ENCODE data around the gene HGD.

The HGD gene

DNA sequence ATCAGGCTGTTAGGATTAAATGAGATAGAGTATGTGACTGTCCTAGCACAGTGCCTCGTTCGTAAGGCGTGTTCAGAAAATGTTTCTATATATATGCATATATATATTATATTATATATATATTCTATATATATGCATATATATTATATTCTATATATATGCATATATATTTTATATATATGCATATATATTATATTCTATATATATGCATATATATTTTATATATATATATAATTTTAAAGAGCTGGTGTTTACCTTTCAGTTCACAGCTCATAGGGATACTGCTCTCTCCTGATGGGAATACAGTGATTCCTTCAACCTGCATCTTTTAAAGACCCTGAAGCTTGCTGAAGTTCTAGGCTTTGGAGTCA lies 85.2 kb downstream of the HGD start:
- DNase-seq (ENCODE audit: low read depth, low spot score): no peak
- H3K27ac ChIP-seq: peak overlapping the region; percentile 66

DNA sequence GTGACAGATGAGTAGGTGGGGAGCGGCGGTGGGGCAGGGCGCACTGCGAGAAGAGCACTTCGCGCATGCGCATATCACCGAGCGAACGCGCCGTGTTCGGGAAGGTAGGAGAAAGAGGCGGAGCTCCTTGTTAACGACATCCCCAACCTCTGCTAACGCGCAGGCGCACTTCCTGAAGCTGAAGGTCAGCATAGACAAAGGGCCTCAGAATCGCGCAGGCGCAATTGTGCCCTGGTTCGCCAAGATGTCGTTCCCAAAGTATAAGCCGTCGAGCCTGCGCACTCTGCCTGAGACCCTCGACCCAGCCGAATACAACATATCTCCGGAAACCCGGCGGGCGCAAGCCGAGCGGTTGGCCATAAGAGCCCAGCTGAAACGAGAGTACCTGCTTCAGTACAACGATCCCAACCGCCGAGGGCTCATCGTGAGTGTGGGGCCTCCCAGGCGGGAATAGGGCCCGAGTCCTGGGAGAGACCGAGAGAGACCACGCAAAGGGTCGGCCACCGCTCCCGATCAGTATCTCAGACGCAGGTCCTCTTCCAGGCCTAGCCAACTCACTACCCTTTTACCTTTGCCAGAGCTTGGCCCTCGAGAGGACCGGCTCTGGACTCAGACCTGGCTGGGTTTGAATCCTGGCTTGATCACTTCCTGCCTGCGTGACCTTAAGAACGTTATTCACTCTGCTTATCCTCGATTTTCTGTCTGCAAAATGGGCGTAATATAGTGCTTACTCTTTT lies 85.8 kb downstream of the HGD start, which contains the start of gene NDUFB4:
NDUFB4 (plus strand) TSS at position 221 of the 737 bp plus-strand sequence; CDS start at position 245, 24 bp downstream.
- H3K27ac ChIP-seq: peak within 1 kb of the TSS; percentile 66
- DNase-seq (ENCODE audit: low read depth, low spot score): peak; percentile 91

DNA sequence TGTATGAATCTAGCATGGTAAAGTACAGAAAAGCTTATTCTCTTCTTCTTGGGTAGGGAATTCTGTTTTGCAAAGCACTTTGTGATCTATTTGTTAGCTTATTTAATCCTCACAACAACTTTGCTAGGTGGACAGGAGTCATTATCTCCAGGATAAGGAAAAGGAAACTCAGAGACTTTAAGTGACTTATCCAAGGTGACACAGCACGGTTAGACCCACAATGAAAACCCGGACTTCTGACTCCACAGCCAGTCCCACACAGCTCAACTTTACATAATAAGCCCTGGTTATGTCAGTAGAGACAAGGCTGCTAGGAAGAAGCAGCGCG lies 86.3 kb downstream of the HGD start:
- H3K27ac ChIP-seq: peak overlapping the region; percentile 66
- no peak for DNase-seq (ENCODE audit: low read depth, low spot score)

DNA sequence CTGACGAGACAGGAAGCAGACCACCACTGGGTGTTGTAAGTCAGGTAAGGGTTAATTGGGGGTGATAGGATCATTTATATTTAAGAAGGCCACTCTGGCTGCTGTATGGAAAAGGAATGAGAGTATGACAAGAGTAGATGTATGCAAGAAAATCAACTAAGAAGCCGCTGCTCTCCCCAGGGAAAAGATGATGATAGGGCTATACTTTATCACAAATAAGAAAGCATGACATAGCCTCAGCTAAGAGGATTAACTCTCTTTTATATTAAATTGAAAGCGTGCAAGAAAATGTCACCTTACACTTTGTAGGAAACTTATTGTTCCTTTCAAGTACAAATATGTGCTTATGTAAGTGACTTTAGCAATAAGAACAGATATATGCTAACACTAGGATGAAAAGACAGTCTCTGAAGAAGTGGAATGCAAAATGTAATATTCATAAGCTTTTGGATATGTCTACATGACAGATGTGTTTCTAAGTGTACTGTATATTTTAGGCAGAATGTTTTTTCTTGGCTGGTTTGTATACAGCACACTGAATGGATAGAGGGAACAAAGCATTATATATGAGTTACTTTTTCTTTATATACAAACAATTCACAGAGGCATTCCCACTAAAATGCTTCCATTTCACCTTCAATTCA lies 94.6 kb downstream of the HGD start:
- no peak for DNase-seq (ENCODE audit: low read depth, low spot score)
- no peak overlapping the region for H3K27ac ChIP-seq

Data from epithelial cell of prostate (primary cell).